Measurements from ENCODE around the gene BNC2.

DNA sequence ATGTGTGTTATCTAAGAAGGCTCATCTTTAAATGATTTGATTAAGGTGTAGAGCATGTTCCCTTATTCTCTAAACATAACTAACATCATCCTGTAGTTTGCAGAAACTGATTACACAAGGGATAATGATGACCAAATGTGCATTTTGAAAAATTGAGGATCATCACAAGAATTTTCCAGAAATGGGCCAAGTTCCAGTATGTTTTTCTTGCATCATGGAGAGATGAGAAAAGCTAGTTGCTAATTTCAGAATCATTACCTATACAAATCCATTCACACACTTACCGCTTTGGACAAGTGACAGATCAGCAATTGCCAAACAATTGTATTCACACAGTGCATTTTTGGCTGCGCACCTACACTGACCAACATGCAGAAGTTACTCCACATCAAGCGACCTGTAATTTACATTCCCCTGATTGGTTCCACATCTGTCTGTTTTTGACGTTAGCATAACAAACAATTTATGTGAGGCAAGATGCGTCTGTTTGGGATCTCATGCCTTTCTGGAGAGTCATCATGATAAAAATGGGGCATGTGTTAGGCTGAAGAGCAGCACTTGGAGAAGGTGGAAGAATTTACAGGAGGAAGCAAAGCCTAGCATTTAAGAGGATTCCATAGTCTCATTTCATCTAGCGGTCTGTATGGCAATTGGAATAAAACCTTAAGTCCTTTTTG lies 2.8 kb upstream of the BNC2 start:
- TF ChIP-seq, protein P1, sequence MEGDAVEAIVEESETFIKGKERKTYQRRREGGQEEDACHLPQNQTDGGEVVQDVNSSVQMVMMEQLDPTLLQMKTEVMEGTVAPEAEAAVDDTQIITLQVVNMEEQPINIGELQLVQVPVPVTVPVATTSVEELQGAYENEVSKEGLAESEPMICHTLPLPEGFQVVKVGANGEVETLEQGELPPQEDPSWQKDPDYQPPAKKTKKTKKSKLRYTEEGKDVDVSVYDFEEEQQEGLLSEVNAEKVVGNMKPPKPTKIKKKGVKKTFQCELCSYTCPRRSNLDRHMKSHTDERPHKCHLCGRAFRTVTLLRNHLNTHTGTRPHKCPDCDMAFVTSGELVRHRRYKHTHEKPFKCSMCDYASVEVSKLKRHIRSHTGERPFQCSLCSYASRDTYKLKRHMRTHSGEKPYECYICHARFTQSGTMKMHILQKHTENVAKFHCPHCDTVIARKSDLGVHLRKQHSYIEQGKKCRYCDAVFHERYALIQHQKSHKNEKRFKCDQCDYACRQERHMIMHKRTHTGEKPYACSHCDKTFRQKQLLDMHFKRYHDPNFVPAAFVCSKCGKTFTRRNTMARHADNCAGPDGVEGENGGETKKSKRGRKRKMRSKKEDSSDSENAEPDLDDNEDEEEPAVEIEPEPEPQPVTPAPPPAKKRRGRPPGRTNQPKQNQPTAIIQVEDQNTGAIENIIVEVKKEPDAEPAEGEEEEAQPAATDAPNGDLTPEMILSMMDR (IDR thresholded peaks at IDR 0.05), result no peak
- no peak for TF ChIP-seq POLR2A (IDR thresholded peaks at IDR 0.05)
